AML-193 (cell line): ENCODE measurements around the gene CPNE6.

Experiments
- DNase-seq, 2 experiments: peaks; one replicate each; lab custom pipeline; 2025; lab: John Stamatoyannopoulos, UW

Gene CPNE6

DNA sequence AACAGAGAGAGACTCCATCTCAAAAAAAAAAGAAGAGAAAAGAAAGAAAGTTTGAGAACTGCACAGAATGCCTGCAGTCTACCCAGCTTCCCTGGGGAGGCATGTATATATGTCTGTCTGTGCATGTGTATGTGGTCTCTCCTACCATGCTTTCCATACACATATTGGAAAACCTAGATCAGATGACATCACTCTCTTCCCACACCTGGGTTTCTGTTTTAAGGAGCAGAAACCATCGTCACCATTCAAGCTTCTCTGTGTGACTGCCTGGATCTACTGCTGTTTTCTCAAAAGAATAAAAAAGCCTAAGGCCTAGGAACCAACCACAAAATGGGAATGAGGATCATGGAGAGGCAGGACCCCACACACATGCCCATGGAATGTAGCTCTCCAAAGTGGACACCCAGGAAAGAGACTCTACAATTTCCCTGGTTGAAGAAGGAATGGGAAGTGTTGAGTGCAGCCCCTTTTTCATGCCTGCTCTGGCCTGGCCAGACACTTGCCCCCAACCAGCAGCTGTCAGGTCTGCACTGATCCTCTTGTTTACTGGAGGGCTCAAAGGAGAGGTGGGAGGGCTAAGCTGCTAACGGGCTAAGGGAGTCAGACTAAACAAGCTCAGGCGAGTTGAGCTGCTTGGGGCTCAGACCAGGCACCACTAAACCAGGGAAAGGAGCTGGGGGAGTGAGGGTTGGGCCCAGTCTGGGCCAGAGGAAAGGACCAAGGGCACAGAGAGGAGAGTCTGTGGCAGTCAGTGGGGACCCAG is 15.0 kb downstream of the CPNE6 start:
- no peak for DNase-seq

DNA sequence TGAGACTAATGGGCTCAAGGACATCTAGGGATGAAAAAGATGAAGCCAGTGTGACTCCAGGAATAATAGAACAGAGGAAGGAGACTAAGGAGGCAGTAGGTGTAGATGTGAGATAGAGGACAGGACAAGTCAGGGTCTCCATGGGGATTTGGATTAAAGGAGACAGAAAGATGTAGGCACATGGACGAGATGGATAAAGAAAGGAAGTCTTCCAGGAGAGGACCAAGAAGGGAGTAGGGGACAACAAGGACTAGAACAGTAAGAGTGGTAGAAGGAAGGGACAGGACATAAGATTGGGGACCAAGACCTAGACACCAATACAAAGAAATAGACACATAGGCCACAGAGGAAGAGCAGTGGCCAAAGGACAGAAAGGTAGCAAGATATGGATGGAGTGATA is 15.6 kb downstream of the CPNE6 start:
- DNase-seq, result no peak

DNA sequence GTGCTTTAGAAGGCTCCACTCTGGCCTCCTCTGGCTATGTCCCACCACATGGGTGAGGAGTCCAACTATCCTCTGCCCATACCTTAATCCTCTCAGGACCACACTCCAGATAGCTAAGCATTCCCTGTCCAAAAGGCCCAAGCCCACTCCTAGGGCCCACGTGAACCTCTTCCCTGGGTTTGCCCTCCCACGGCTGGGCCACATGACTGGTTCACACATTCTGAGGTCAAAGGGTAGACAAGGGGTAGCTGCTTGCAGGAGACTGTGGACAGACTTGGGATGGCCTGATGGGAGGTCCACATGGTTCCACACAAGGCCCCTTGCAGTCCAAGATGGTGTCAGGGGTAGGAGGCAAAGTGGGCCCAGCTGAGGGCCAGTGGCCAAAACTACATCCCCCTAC is 16.7 kb downstream of the CPNE6 start:
- DNase-seq, result no peak

DNA sequence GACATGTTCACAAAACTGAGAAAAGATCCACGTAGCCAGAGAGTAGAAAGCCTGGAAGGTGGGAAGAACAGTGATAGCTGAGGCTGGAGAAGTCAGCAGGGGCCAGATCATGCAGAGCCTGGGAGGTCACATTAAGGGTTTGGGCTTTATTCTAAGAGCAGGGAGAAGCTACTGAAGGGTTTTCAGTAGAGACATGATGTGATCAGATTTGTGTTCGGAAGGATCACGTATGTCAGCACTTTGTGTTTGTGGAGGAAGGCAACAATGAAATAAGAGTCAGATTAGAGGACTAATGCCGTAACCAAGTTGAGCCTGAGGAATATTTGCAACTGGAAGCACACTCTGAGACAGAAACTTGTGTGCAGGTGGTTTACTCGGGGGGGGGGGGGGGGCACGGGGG is 18.5 kb downstream of the CPNE6 start:
- DNase-seq, result no peak

DNA sequence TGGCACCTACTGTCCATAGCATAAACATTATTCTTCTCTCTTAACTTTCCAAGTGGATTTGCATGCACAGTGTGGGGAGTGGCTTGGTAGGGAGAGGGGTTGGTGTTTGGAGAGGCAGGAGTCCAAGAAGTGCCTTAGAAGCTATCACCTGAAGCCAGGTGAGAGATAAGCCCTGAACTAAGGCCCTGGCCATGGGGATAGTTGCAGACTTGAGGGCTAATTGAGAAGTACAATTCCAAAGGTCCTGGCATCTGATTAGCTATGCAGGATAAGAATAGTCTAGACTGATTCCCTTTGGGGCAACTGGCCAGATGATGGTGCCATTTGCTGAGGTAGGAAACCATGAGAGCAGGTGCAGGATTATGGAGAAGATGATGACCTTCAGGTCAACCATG is 20.7 kb downstream of the CPNE6 start:
- no peak for DNase-seq

DNA sequence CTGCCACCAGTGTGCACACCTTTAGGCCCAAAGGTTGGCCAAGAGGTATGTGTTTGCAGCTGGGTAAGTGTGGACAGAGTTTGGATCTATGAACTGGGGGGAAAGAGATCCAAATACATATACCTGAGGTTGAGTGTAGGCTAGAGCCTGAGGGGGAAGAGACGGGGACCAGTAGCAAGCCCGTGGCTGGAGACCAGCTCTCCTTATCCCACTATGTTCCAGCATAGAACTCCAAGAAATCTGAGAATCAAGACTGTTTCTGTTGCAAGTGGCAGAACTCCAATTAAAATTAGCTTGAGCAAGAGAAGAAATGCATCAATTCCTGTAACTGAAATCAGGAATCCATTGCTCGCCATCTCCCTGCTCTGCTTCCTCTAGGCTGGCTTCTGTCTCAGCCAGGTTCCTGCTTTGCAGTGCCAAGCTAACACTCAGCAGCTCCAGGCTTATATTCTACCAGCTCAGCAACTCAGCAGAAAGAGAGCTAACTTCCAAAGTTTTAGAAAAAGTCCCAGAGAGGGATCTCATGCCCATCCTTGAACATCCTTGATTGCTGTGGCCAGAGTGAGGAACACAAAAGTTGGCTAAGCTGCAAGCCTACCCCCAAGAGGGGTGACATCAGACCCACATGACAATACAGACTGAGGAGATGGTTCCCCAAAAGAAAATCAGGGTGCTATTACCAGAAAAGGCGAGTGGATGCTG is 21.3 kb downstream of the CPNE6 start:
- no peak for DNase-seq

DNA sequence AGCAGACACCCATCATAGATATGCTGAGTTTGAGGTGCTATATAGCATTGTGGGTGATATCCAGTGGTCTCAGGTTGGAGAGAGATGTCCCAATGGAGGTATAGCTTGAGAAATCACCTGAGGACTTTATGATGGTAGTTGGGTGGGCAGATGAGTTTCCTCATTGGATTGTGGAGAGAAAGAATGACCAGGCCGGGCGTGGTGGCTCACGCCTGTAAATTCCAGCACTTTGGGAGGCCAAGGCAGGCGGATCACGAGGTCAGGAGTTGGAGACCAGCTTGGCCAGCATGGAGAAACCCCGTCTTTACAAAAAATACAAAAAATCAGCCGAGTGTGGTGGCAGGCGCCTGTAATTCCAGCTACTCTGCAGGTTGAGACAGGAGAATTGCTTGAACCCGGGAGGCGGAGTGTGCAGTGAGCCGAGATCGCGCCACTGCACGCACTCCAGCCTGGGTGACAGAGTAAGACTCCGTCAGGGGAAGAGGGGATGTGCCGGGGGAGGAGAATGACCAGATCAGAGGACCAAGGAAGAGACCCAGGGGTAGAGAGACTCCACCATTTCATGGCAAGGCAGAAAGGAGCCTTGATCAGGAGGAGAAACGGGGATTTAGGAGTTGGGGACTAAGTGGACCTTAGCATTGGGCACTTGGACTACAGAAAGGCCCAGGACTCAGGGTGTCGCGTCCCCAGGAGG is 22.0 kb downstream of the CPNE6 start:
- no peak for DNase-seq

DNA sequence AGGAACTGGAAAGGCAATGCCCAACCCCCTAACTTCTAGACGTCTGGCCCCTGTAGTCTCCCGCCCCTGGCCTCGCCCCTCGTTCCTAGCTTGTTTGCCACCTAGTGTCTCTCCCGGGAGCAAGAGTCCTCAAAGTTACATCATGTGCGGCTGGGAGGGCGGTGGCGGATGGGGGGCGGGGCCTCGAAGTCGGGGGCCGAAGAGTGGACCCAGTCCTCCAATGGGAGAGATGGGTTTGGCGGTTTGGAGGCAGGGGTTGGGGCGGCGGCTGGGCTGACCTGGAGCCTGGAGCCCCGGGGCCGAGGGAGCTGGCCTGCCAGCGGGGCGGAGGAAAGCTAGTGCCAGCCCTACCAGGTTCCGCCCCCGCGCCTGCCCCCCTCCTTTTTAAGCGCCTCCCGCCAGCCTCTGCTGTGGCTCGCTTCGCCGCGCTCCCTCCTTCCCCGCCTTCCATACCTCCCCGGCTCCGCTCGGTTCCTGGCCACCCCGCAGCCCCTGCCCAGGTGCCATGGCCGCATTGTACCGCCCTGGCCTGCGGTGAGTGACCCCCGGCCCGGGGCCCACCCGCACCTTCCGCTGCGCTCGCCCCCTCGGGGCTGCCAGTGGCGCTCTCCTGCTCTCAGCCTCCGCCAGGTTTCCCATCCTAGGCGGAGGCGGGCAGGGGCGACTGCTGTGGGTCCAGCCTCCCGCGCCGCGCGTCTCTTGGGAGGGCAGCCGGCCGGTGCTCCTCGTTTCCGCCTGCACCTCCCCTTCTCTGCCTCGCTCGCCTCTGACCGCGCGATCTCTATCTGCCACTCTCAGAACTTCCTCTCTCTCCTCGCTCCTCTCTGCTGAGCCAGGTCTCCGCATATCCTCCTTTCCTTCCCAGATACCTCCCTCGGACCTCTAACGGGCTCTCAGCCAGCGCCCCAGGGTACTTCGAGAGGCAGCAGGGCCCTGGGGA is 22.8 kb downstream of the CPNE6 start, which contains the start of gene PCK2:
Gene PCK2 (plus strand): TSS at position 411 of the 940 bp plus-strand sequence. CDS start 95 bp downstream, at position 506.
- DNase-seq, result peak; percentile 87 to 90

DNA sequence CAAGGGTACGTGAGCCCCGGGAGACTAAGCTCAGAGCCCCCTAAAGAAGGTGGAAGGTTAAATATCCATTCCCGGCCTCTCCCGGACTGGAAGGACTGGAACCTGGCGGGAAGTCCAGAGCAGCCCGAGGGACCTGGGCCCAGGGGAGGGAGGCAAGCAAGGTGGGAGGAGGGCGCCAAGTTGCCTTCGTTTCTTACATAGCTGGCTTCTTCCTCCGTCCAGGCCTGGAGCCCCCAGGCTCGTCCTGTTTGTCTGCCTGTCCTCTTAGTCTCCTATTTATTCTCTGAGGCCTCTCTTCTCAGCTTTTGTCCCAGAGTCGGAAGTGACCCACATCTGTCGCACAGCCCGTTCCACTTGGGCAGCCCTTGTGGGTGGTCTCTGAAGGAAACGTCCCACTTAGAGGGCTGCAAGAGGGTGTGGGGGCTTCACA is 23.5 kb downstream of the CPNE6 start:
- no peak for DNase-seq

DNA sequence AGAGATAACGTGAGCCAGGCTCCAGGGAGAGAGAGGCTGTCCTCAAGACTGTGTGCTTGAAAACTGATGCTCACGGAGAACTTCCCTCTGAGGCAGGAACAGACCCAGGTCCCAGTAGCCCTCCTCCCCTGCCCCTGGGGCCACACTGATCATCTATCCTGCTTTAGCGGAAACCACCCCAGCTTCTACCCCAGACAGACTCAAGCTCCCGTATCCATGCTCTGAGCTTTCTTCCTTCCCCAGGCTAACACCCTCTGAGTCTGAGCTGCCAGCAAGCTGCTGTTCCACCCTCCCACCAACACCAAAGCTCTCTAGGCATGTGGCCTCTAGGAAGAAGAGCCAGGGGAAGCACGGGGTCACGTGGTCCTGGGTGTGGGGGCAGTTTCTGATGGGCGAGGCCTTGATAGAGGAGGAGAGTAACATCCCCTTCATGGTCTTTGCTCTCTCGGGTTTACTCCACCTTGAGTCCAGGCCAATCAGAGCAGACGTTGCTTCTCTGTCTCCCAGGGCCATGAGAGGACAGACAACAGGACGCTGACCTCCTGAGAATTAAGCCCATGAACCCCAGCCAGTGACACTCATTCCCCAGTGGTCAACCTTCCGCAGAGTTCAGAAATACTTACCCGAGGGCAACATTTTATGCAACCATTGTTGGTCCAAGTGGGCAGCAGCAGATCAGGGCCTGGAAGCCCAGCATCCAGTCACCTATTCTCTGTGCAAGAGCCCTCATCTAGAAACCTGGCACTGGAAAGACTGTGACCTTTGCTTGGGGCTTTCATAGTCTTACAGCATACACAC is 24.1 kb downstream of the CPNE6 start:
- DNase-seq, result peak; percentile 59 to 74

DNA sequence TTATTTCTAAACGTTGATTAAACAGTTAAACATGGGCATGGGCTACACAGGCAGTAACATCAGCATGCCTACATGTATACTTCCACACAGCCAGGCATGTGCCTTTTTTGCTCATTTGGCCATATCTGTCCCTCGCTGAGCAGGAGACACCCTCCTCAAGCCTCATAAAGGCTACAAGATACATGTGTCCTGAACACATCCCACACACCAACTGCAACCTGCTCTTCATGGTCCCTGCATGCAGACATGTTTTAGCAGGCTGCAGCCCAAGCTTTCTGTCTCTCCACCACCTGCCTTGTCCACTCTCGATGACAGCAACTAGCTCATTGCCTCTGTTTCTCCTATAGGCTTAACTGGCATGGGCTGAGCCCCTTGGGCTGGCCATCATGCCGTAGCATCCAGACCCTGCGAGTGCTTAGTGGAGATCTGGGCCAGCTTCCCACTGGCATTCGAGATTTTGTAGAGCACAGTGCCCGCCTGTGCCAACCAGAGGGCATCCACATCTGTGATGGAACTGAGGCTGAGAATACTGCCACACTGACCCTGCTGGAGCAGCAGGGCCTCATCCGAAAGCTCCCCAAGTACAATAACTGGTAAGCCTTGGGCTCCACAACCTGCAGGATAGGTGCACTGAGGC is 25.3 kb downstream of the CPNE6 start:
- DNase-seq, result no peak

DNA sequence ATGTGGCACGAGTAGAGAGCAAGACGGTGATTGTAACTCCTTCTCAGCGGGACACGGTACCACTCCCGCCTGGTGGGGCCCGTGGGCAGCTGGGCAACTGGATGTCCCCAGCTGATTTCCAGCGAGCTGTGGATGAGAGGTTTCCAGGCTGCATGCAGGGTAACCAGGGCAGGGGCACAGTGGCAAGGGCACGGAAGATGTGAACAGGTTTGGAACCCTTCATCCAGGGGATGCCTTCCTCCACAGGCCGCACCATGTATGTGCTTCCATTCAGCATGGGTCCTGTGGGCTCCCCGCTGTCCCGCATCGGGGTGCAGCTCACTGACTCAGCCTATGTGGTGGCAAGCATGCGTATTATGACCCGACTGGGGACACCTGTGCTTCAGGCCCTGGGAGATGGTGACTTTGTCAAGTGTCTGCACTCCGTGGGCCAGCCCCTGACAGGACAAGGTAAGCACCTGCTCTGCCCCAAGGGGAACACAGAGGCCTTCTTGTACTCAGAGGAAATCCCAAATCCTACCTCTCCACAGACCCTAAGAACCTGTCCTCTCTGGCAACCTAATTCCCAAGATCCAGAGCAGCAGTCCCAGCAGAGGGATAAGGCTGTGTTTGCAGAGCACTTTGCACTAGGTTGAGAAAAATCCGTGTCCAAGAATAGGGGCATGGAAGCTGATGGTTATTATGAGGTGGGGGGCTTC is 27.0 kb downstream of the CPNE6 start:
- no peak for DNase-seq

DNA sequence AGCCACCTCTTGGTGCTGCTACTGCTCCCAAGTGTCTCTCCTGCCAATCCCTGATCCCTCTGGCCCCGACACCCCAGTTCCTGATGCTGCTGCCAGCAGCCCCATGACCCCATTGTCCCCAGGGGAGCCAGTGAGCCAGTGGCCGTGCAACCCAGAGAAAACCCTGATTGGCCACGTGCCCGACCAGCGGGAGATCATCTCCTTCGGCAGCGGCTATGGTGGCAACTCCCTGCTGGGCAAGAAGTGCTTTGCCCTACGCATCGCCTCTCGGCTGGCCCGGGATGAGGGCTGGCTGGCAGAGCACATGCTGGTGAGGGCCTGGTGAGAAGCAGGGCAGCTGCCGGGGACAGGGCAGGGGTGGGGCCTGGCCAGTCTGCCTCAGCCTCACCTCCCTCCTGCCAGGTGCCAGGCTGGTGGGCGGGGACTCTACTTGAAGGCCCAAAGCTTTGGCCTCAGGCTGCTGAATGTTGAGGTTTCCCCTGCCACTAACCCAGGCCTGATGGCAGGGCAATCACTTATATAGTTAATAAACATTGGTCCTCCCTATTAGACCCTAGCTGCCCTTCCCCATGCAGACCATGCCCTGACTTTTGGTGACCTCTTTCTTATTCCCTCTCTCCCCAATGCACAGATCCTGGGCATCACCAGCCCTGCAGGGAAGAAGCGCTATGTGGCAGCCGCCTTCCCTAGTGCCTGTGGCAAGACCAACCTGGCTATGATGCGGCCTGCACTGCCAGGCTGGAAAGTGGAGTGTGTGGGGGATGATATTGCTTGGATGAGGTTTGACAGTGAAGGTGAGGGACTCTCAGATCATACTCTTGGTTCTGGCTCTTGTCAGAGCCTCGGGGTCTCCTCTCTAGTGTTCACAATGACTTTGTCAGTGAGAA is 27.8 kb downstream of the CPNE6 start:
- no peak for DNase-seq

DNA sequence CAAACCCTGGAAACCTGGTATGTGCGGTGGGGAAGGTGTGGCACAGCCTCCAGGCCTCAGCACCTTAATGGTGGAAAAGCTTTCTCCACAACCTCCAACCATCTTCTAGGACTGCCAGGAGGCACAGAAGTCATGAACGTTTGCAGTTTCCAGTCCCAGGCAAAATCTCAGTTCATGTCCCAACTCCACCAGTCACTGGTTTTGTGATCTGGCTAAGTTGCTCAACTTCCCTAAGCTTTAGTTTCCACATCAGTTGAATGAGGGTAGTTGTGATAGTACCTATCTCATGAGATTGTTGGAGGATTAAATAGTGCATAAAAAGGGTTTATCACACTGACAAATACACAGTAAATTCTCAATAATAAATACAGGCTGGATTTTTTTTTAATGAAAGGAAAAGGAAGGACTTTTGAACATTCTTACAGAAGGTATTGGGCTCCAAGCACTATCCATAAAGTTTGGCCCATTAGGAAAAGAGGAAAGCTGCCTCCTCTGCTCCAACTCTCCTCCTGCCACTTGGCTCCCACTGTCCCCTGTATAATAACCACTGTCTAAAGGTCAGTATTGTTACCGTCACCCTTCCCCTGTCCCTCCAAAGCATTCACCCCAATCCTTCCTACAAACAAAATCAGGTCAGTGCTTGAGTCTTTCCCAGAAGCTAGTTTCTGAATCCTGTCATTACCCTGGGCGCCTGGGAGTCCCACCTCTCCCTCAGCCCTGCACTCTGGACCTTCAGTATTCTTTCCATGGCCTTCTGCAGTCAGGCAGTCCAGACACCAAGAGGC is 29.0 kb downstream of the CPNE6 start:
- DNase-seq, result peak; percentile 17 to 21

DNA sequence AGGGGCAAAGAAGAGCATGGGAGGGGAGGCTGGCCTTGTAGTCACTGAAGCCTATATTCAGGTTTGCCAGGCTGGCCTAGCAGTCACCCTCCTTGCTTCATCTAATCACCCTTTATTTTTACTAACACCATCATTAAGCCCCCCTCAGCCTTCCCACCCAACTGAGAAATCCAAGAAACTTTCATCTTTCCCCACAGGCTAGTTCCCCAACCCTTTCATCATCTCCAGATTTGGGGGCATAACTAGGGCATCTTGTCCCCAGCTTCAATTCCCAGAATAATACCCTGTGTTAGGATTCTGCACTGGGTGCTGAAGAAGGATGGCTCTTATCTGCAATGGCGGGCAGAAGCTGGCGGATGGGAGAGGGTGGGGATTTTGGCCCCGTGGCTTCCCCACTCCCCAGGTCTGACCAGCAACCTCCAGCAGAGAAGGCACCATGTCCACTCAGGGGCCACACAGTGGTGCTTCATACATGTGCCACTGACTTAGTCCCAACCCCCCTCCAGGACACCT is 29.7 kb downstream of the CPNE6 start:
- no peak for DNase-seq

DNA sequence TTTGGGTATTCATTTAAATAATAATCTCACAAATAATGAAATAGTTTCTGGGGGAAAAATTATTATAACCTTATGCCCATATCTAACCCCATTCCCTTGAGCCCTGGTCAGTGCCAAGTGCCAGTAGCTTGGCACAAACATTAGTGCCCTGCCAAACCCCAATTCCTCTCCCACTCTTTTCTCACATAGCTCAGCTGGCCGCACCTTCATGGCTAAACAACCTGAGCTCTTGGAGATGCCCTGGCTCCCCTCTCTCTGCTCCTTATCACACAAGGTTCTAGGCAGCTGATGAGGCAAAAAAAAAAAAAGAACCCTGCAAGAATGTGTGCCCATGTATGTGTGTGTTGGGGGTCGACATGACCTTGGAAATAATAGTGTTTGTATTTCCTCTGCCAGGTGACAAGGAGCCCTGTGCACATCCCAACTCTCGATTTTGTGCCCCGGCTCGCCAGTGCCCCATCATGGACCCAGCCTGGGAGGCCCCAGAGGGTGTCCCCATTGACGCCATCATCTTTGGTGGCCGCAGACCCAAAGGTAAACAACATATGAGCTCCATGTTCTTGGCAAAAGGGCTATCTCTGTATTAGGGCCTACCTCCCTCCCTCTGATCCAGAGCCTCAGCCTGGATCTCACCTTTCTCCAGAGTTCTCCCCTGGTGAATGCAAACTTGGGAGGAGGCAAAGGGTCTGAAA is 31.1 kb downstream of the CPNE6 start:
- DNase-seq, result no peak

DNA sequence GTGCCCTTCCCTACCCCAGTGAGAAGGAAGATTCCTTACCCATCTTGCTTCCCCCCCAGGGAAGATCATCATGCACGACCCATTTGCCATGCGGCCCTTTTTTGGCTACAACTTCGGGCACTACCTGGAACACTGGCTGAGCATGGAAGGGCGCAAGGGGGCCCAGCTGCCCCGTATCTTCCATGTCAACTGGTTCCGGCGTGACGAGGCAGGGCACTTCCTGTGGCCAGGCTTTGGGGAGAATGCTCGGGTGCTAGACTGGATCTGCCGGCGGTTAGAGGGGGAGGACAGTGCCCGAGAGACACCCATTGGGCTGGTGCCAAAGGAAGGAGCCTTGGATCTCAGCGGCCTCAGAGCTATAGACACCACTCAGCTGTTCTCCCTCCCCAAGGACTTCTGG is 32.1 kb downstream of the CPNE6 start:
- DNase-seq, result no peak
